GM23248 (cell line): Measurements from ENCODE around the gene HLA-DMA. TPM values are rescaled to one million over a fixed set of nuclear protein-coding genes. Genes with fewer than 3 reads are reported as not detected.

Source experiments
- DNase-seq: peaks from one replicate; pipeline ENCODE4 v3.0.0-alpha.2; 2015
- H2AFZ ChIP-seq: fragments of 200-600 bp; sonication (generic); 2 replicates; pipeline ENCODE4 v1.6.1; 2016; ENCODE audit warnings: antibody characterized with exemption
- H3F3A ChIP-seq: fragments of 200-600 bp; sonication (generic); 2 replicates; pipeline ENCODE4 v1.6.1; 2016; ENCODE audit warnings: mild to moderate bottlenecking, antibody characterized with exemption, mixed run types; ENCODE audit not compliant: insufficient read depth
- H3K27ac ChIP-seq: fragments of 200-600 bp; sonication (generic); 2 replicates; pipeline ENCODE4 v1.5.1; 2016; ENCODE audit warnings: mild to moderate bottlenecking
- H3K27me3 ChIP-seq: fragments of 200-600 bp; sonication (generic); replicated peaks from 2 replicates; pipeline ENCODE4 v1.6.1; 2016; ENCODE audit warnings: mild to moderate bottlenecking; ENCODE audit not compliant: insufficient read depth
- H3K36me3 ChIP-seq: fragments of 200-600 bp; sonication (generic); 2 replicates; pipeline ENCODE4 v1.6.1; 2016; ENCODE audit warnings: low read depth, mild to moderate bottlenecking
- H3K4me1 ChIP-seq: fragments of 200-600 bp; sonication (generic); 2 replicates; pipeline ENCODE4 v1.6.1; 2016; ENCODE audit warnings: mild to moderate bottlenecking; ENCODE audit not compliant: insufficient read depth
- H3K4me2 ChIP-seq: fragments of 200-600 bp; sonication (generic); one replicate; pipeline ENCODE4 v1.6.1; 2016; ENCODE audit warnings: mild to moderate bottlenecking; ENCODE audit not compliant: unreplicated experiment
- H3K4me3 ChIP-seq: fragments of 200-600 bp; sonication (generic); 2 replicates; pipeline ENCODE4 v1.5.1; 2016; ENCODE audit warnings: mild to moderate bottlenecking
- H3K79me2 ChIP-seq: fragments of 200-600 bp; sonication (generic); 2 replicates; pipeline ENCODE4 v1.6.1; 2016; ENCODE audit warnings: mild to moderate bottlenecking; ENCODE audit not compliant: insufficient read depth
- H3K9ac ChIP-seq: fragments of 200-600 bp; sonication (generic); 2 replicates; pipeline ENCODE4 v1.6.1; 2016; ENCODE audit warnings: mild to moderate bottlenecking
- H3K9me2 ChIP-seq: fragments of 200-600 bp; sonication (generic); 2 replicates; pipeline ENCODE4 v1.6.1; 2016; ENCODE audit warnings: mixed run types, mild to moderate bottlenecking, moderate library complexity; ENCODE audit not compliant: insufficient read depth
- H3K9me3 ChIP-seq: fragments of 200-600 bp; sonication (generic); one replicate; pipeline ENCODE4 v1.6.1; 2017; ENCODE audit warnings: low read depth
- H4K20me1 ChIP-seq: fragments of 200-600 bp; sonication (generic); 2 replicates; pipeline ENCODE4 v1.6.0; 2016; ENCODE audit not compliant: insufficient read depth
- EZH2 ChIP-seq: fragments of 200-600 bp; sonication (generic); IDR thresholded peaks from 2 replicates; pipeline ENCODE4 v1.6.1; 2018; ENCODE audit warnings: antibody characterized with exemption, mild to moderate bottlenecking; ENCODE audit not compliant: insufficient read depth, poor library complexity, severe bottlenecking
- EZH2phosphoT487 ChIP-seq: fragments of 200-600 bp; sonication (generic); IDR thresholded peaks from 2 replicates; pipeline ENCODE4 v1.6.1; 2018; ENCODE audit warnings: antibody characterized with exemption, moderate library complexity, mild to moderate bottlenecking, low read depth; ENCODE audit not compliant: insufficient read depth
- WGBS, 2 experiments: methylation state at CpG; one replicate each; pipeline ENCODE4 v1.1.6; 2015 to 2017; ENCODE audit warnings: low lambda C conversion rate in 2 of 2, low coverage in 1 of 2; ENCODE audit errors: missing lambda C conversion rate in 2 of 2; 5-methylcytosine and 5-hydroxymethylcytosine counted together
- in situ Hi-C: fragments of 300-500 bp; cut with MboI; formaldehyde crosslinking; loops from 2 replicates; pipeline ENCODE4 v1.15.0; 2020
- polyA plus RNA-seq: library from polyadenylated mRNA; unstranded; fragments of >200 nt; fragmentation: Nextera tagmentation; extraction: Ambion mirVana; gene quantifications from 2 replicates; pipeline ENCODE4 v1.2.1, GENCODE V29; 2016
- total RNA-seq: library from RNA; depleted of rRNA; stranded (reverse); fragments of >200 nt; shearing (Covaris generic); gene quantifications from 2 replicates; pipeline ENCODE4 v1.2.3, GENCODE V29; 2014

Gene HLA-DMA
- total and polyA plus RNA-seq, 2 experiments from 2014 or later = 6.2 to 6.3 TPM

- Histone ChIP-seq H2AFZ (peak within 1 kb of the TSS; percentile 68), H3F3A (peaks cover 23% of the 10 kb centered on the region), H3K79me2 (peaks cover 62% of the 10 kb centered on the region), H3K4me2 (peak within 1 kb of the TSS; percentile 99), H3K9me3 (no peaks in the 10 kb centered on the region), H3K27me3 (no peaks in the 10 kb centered on the region), H3K4me3 (peak within 1 kb of the TSS; percentile 87), H3K9me2 (no peaks in the 10 kb centered on the region), H3K27ac (peak within 1 kb of the TSS; percentile 100), H3K36me3 (peaks cover 8% of the 10 kb centered on the region; the same call in 1 of the 2 replicates), H3K4me1 (peaks cover 20% of the 10 kb centered on the region), H3K9ac (peak within 1 kb of the TSS; percentile 99), H4K20me1 (peaks cover 9% of the 10 kb centered on the region; the same call in 1 of the 2 replicates)
- DNase-seq = peak; percentile 98
- TF ChIP-seq EZH2phosphoT487 = no peak
- no peak for TF ChIP-seq EZH2
- in situ Hi-C loops = no loop called here
- 1% methylated on average over 36 to 58 of the region's 62 CpGs for WGBS, 2 experiments
Observed at GRCh38 chr6:32968093-32968866, 15.4 kb upstream of the HLA-DMA start, which contains the start of gene BRD2. Gene BRD2 (plus strand): TSS chr6:32968594. CDS start chr6:32972899, 4,305 bp downstream.

- peak; percentile 58 for DNase-seq
- Histone ChIP-seq H3K9me2 (no peaks in the 10 kb centered on the region), H2AFZ (peak overlapping the region; percentile 68), H3K4me3 (peak overlapping the region; percentile 87), H3F3A (peaks cover 16% of the 10 kb centered on the region), H3K9ac (peak overlapping the region; percentile 99), H3K27ac (peak overlapping the region; percentile 100), H3K27me3 (no peaks in the 10 kb centered on the region), H3K36me3 (no peaks in the 10 kb centered on the region; the same call in 1 of the 2 replicates), H4K20me1 (peaks cover under 1% of the 10 kb centered on the region; the same call in 1 of the 2 replicates), H3K79me2 (peaks cover 62% of the 10 kb centered on the region), H3K4me2 (peak overlapping the region; percentile 99), H3K4me1 (peaks cover 20% of the 10 kb centered on the region), H3K9me3 (no peaks in the 10 kb centered on the region)
- in situ Hi-C loops = no loop called here
- WGBS, 2 experiments = 5% methylated on average over 16 of the region's 16 CpGs
- TF ChIP-seq EZH2 = no peak
- TF ChIP-seq EZH2phosphoT487 = no peak
Observed at GRCh38 chr6:32967151-32968091, 14.5 kb upstream of the HLA-DMA start.

DNA sequence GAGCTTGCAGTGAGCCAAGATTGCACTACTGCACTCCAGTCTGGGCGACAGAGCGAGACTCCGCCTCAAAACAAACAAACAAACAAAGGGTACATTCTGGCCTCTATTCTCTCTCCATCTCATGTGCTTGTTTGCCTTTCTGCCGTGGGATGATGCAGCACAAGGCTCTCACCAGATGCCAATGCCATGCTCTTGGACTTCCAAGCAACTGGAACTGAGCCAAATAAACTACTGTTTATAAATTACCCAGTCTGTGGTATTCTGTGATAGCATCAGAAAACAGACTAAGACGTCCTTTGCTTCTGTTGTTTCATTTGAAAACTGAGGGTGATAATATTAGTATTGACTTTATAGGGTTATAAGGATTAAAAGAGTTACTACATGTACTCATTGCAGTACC lies 11.9 kb upstream of the HLA-DMA start:
- Histone ChIP-seq H3K36me3 (no peaks in the 10 kb centered on the region), H3K4me3 (no peak overlapping the region), H3K9ac (no peak overlapping the region), H3K27me3 (no peaks in the 10 kb centered on the region), H3K9me3 (no peaks in the 10 kb centered on the region), H2AFZ (no peak overlapping the region), H3F3A (peaks cover 12% of the 10 kb centered on the region; the same call in 1 of the 2 replicates), H3K79me2 (peaks cover 76% of the 10 kb centered on the region), H4K20me1 (no peaks in the 10 kb centered on the region), H3K9me2 (no peaks in the 10 kb centered on the region), H3K27ac (no peak overlapping the region), H3K4me1 (peaks cover 20% of the 10 kb centered on the region), H3K4me2 (no peak overlapping the region)
- 77 to 82% methylated on average over 5 of the region's 5 CpGs for WGBS, 2 experiments
- no peak for DNase-seq
- no peak for TF ChIP-seq EZH2phosphoT487
- in situ Hi-C loops = no loop called here

DNA sequence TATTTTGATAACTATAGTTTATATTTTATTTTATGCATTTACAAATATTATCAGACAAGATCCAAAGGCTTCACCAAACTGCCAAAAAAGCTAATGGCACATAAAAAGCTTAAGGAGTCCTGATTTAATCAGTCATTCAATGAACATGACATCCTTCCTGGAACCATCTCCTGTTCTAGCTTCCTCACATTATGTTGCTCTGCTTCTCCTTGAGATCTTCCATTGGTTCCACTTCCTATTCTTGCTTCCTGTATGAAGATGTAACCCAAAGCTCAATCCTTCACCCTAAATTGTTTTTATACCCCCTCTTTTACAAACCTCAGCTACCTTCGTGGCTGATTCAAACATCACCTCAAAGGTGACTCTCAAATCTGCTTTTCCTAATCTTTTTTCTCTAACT lies 11.0 kb upstream of the HLA-DMA start:
- 95 to 100% methylated on average over 1 of the region's 1 CpG for WGBS, 2 experiments
- in situ Hi-C loops = no loop called here

More for the DNA sequence above, 11.0 kb upstream of the HLA-DMA start:
- Histone ChIP-seq H3K4me2 (no peak overlapping the region), H2AFZ (no peak overlapping the region), H3K9me3 (no peaks in the 10 kb centered on the region), H3K79me2 (peaks cover 76% of the 10 kb centered on the region), H3K36me3 (no peaks in the 10 kb centered on the region), H3K27ac (no peak overlapping the region), H3F3A (peaks cover 12% of the 10 kb centered on the region; the same call in 1 of the 2 replicates), H3K9me2 (no peaks in the 10 kb centered on the region), H3K27me3 (no peaks in the 10 kb centered on the region), H4K20me1 (no peaks in the 10 kb centered on the region), H3K4me3 (no peak overlapping the region), H3K4me1 (peaks cover 20% of the 10 kb centered on the region), H3K9ac (no peak overlapping the region)
- no peak for DNase-seq
- no peak for TF ChIP-seq EZH2phosphoT487
- TF ChIP-seq EZH2 = no peak
